DMS 273 (cell line): ENCODE measurements around the gene CDC42BPB.

Experiments used
- DNase-seq: peaks from one replicate; lab custom pipeline; 2025; ENCODE audit not compliant: unreplicated experiment; lab: John Stamatoyannopoulos, UW

The CDC42BPB gene

DNA sequence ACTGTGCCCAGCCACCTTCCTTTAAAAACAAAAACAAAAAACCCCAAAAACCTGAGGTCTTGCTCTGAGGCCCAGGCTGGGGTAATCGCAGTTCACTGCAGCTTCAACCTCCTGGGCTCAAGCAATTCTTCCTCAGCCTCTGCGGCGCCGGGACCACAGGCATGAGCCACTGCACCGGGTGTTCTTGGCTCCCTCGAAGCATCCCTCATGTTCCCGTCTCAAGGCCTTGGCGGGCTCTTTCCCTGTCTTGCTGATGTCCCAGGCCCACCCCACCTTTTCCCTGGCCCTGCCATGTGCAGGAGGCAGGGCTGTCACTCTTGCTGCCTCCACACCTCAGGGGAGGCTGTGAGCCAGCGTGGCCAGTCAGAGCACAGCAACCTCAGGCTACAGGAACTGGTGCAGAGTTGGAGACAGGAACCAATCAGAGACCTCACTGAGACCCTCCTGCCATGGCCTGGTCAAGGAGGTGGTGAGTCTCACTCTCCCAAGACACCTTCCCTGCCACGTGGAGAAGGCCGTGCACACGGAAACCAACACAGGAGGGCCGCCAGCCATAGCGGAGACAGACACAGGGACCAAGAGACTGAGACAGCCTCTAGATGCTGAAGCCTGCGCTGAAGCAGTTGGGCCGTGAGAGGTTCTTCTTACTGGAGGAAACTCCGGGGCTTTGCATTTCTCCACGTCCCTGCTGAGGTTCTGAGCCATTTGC lies 140.8 kb downstream of the CDC42BPB start:
- DNase-seq: no peak

DNA sequence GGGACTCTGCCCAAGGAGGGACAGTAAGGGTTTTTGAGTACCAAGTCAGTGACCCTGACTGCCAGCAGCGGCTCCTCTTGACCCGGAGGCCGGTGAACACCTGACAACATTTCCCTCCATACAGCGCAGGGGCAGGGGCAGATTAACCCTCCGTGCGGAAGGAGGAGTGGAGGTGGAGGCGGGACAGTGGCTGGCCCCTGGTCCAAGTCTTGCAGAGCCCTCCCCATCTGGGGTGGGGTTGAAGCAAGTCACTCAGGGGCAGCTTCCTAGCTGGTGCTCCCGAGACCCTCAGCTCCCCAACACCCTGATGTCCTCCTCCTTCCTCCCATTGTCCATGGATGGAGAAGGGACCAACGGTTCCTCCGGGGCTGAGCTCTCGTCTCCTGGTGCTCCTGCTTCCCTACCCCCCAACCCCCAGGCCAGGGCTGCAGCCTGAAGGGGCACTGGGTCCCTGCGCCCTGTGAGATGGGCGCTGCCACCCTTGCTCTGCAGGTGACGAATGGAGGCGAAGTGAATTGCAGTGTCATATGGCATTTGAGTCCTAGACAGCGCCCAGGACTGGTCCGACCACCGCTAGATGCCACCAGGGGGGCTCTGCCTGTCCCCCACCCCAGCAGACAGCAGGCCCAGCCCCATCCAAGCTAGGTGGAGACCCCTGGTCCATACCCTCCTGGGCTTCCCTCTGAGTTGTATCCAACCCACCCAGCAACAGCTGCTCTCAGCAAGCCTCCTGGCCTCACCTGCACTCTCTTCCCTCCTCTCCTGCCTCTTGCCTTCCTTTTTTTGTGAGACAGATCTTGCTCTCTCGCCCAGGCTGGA lies 141.8 kb downstream of the CDC42BPB start:
- no peak for DNase-seq

DNA sequence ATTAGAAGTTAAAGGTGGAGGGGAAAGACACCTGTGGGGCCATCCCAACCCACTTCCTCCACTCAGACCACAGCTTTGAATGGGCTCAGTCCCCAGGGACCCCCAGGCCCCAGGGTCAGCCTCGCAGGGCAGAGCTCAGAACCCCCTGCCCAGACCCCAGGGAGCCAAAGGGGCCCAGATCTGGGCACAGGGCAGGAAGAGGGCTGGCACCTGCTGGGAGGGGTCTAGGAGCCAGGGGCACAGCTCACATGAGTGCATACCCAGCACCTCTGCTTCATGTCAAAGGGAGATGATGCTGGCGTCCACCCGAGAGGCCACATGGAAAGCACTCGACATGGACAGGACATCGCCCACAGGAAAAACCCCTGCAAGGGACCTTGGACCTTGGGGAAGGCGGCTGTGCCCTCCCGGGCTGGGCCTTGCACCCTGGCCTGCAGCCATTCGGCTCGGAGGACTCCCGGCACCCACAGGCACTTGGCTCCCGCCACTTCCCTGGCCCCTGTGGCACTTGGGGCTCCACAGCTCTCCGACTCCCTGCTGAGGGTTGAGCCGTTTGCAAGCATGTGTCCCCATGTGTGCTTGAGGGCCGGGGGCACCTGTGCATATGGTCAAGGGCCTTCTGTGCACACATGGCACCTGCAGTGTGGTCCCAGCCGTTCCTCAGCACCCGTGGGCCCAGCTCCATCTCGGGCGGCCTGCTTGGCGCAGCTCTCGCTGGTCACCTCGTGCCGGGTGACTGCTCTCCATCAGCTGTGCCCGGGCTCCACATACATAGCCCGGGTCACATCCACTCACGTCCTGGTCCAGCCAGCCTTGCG lies 142.7 kb downstream of the CDC42BPB start:
- no peak for DNase-seq

DNA sequence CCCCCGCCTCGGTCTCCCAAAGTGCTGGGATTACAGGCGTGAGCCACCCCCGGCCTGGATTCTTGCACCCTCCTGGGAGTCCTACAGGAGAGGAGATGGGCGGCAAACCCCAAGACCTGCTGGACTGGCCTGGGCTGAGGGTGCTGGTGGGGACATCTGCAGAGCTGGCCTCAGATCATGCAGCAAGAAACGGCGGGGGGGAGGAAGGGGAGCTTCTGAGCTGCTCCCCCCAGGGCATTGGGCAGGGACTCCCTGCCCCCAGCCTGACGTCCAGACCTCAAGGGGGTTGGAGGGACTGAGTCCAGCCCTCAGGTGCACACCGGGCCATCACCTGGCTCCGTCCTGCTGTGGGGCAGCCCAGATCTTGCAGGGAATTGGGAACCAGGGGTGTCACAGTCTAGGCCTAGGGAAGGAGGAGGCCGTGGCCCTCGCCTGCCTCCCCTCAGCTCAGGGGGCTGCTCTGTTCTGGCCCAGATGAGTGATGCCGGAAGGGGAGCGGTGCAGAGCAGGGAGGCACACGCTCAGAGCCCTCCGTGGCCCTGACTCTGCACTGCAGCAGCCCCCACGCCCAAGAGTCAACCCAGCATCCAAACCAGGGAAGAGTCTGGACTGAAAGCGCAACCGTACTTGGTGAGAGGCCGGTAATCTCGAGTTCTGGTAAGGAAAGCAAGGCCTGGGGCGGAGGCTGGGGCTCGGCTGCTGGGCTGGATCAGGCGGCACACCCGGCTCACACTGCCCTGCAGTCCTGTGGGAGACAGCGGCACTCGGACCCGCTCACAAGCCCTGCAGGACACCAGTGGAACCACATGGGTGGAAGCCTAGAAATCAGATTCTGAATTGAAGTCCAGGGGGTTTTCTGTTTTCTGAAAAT lies 143.8 kb downstream of the CDC42BPB start:
- DNase-seq: no peak

- DNase-seq: no peak
These were observed 145.2 kb downstream of the CDC42BPB start for GRCh38 chr14:102911991-102912761.

DNA sequence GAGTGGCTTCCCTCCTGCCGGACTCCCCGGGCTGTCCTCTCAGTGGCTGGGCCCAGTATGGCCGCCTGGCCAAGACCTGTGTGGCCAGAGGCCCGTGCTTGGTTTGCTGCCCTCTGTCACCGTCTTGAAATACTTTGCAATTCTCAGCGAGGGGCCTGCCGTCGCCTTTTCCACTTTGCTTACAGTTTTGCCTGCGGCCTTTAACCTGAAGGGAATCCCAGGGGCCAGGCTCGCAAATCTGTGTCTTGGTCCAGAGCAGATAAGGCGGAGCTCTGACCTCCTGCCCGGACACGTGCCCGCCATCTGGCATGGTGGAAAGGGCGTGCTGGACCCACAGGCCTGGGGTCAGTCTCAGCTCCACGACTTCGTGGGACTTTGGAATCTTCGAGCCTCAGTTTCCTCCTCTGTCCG lies 145.8 kb downstream of the CDC42BPB start:
- no peak for DNase-seq

DNA sequence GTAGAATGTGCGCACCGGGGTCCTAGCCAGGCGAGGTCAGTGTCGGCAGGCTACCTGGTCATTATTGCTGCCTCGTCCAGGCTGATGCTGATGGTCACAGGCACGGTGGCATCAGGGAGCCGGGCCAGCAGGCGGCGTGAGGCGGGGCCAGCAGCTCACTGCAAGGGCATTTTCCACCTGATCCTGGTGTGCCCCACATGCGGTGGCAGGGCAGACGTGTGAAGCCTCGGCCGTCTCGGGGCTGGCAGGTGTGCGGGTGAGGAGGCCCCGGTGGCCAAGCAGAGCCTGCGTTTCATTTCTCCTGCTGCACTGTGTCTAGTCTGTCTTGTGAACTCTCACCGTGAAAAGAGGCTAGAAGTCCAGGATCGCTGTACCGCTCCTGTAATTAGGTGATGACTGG lies 146.9 kb downstream of the CDC42BPB start:
- DNase-seq: no peak

DNA sequence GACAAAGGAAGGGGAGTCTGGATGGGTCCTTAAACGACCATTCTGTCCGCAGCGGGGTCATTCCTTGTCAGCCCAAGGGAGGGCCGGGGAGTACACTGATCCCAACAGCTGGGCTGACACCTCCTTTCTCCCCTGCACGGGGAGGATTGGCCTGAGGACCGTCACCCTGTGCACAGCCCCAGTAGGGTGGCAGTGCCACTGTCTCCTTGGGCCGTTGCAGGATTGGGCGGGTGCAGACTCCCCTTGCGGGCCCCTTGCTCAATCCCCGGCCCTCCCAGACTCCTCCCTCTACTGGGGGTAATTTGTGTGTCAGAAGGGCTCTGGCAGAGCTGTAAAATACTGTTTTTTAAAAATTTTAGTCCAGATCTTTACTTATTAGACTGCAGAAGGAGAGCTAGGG lies 147.4 kb downstream of the CDC42BPB start:
- no peak for DNase-seq

- no peak for DNase-seq
These were observed 147.9 kb downstream of the CDC42BPB start for GRCh38 chr14:102909462-102909861.

DNA sequence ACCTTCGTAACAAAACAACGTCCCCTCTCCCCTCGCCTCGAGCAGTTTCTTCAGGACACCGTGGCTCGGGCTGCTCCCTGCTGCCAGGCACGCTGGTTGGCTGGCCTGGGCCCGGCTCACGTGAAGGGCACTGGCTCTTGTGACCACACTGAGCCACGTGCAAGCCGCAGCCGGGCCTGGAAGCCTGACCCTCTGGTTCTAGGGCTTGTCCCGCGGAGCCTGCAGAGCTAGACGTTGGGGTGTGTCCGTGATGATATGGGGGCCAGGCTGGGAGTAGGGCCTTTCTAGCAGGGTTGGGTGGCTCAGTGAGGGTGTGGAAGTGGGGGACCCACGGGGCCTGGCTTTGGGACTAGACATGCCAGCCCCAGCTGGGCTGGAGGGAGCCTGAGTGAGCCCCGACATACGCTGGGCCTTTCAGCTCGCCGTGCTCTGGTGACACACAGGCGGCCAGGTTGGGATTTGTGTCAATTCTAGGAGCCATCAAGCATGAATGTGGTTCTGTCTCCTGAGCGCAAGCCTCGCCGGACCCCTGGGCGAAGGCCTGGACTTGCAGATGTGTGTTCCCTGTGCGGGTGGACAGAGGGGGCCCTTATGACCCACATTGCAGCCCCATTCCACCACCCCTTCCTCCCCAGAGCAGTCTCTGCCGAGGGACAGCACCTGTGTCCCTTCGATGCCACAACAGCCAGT lies 148.4 kb downstream of the CDC42BPB start:
- no peak for DNase-seq

DNA sequence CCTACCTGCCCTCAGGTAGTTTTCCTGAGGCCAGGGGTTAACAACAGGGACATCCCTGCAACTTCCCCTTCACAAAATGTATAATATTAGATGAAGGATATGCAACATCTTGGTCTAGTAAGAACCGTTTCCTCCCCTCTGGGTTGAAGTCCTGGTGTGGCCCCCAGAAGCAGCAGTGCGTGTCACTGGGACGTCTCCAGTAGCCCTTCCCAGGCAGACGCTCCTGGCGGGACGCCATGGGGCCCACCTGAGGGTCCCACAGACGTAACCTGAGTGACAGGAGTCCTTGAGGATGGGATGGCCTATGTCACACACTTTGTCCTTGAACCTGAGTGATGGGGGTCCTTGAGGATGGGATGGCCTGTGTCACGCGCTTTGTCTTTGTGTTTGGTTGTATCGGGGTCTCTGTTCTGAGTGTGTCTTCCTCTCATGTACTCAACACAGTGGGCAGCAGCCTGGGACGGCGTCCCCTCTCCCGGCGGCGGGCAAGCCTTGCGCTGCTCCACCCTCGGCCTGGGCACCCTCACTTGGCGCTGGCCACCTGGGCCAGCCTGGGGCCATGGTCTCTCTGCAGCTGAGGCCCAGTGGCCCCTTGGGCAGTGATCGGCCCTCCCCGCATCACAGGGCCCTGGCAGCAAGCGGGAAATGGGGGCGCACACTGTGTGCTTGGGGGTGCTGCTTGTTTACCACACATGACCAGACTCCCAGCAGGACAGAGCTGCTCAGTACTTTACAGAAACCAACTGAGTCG lies 149.2 kb downstream of the CDC42BPB start:
- no peak for DNase-seq

DNA sequence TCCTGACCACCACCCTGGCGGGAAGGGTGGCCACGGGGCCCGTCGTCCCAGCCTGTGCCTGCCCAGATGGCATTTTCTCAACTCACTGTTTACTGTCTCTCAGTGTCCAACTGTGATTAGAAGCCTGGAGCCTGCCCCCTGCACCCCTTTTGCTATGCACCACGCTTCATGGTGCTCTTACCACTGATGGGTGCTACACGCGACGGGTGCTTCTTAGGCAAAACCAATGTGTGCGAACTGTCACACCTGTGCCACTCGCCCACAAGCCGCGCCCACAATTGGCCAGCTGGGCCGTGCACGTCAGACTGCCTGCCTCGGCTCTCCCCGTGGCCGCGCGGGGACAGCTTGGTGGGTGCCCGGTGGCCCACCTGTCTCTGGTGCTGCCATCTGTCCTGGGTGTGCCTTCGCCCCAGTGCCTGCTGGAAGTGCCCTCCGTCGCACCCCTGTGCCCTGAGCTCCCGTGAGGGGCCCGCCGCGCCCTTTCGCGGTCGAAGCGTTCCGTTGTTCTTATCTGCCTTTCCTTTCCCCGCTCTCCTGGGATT lies 150.0 kb downstream of the CDC42BPB start:
- DNase-seq: no peak

- DNase-seq: no peak
These were observed 150.6 kb downstream of the CDC42BPB start for GRCh38 chr14:102906616-102907302.

GRCh38 chr14:102905116-102906108 lies 151.9 kb downstream of the CDC42BPB start:
- DNase-seq: no peak

DNA sequence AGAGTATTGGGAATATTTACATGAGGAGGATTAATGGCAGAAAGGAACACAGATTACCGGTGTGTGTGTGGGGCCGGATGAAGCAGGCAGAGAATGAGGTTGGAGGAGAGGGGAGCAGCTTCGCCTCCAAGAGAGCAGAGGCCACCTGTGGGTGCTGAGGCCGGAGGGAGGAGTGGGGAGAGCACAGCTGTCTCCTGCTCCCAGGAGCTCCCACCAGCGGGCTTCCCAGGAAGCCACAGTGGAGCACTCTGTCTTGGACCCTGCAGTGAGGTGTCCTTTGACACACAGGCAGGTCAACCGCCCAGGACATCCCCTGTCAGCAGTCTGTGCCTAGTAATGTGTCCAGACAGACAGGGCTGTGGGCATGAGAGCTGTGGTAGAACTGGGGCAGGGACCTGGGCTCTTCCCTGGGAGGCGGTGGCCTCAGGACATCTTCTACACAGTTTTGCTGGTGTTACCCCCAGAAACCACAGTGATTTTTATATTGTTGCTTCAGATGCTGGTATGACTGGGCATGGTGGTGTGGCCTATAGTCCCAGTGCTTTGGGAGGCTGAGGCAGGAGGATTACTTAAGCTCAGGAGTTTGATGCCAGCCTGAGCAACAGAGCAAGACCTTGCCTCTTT lies 153.3 kb downstream of the CDC42BPB start:
- DNase-seq: no peak

GRCh38 chr14:102903248-102903888 lies 154.0 kb downstream of the CDC42BPB start:
- no peak for DNase-seq
